ENCODE measurements around the gene MYOF.
"Not testable (repeated sequence)": the region's sequence is repeated elsewhere in the genome, so short reads cannot be mapped to it uniquely, and the experiment has no call there.

MYOF gene

DNA sequence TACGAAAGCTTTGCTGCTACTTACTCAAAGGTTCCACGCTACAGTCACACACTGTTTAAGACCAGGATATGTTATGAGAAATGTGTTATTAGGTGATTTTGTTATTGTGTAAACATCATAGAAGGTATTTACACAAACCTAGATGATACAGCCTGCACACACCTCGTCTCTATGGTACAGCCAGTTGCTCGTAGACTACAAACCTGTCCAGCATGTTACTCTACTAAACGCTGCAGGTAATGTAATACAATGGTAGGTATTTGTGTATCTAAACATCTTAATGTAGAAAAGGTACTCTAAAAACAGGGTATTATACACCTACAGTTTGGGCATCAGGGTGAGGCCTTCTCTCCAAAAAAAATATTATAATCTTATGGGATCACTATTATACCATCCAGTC lies 181.2 kb downstream of the MYOF start:
- H3K36me3 ChIP-seq (ENCODE audit: control insufficient read depth, insufficient read depth, low read length) = no peaks in the 10 kb centered on the region
- H3K4me3 ChIP-seq (ENCODE audit: low read length) = no peak overlapping the region
- H3K27ac ChIP-seq (ENCODE audit: low read depth, low read length) = no peak overlapping the region
- H3K27me3 ChIP-seq (ENCODE audit: control insufficient read depth, insufficient read depth, low read length) = no peaks in the 10 kb centered on the region
- H3K4me1 ChIP-seq (ENCODE audit: control insufficient read depth, insufficient read depth, low read length) = no peaks in the 10 kb centered on the region
- H3K9ac ChIP-seq (ENCODE audit: low read length) = no peak overlapping the region

DNA sequence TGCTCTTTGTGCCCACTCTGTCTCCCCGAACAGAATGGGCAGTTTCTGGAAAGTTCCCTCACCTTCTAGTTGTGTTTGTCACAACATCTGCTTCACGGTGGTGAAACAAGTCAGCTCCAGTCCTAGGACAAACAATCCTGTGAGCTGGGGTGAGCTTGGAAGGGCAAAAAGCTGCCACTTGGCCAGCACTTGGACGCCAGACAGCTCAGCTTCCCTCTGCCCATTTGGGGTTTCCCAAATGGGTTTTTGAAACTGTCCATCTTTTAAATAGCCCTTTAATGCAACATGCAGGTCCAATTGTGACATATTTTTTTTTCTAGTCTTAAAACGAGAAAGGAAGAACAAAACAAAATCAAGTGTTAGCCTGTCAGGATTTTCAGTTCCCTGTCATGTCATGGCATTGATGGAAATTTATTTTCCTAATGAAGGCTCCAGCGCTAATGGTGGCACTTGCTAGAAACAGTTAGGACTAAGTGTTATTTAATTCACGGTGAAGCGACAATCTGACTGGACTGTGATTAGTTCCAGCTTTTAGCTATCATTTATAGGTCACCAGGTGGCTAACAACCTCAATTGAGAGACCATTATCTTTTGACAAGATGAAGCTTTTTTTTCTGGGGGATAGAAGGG lies 181.7 kb downstream of the MYOF start:
- H3K36me3 ChIP-seq (ENCODE audit: control insufficient read depth, insufficient read depth, low read length) = no peaks in the 10 kb centered on the region
- no peak overlapping the region for H3K4me3 ChIP-seq (ENCODE audit: low read length)
- no peak overlapping the region for H3K27ac ChIP-seq (ENCODE audit: low read depth, low read length)
- H3K4me1 ChIP-seq (ENCODE audit: control insufficient read depth, insufficient read depth, low read length) = no peaks in the 10 kb centered on the region
- no peaks in the 10 kb centered on the region for H3K27me3 ChIP-seq (ENCODE audit: control insufficient read depth, insufficient read depth, low read length)
- no peak overlapping the region for H3K9ac ChIP-seq (ENCODE audit: low read length)

DNA sequence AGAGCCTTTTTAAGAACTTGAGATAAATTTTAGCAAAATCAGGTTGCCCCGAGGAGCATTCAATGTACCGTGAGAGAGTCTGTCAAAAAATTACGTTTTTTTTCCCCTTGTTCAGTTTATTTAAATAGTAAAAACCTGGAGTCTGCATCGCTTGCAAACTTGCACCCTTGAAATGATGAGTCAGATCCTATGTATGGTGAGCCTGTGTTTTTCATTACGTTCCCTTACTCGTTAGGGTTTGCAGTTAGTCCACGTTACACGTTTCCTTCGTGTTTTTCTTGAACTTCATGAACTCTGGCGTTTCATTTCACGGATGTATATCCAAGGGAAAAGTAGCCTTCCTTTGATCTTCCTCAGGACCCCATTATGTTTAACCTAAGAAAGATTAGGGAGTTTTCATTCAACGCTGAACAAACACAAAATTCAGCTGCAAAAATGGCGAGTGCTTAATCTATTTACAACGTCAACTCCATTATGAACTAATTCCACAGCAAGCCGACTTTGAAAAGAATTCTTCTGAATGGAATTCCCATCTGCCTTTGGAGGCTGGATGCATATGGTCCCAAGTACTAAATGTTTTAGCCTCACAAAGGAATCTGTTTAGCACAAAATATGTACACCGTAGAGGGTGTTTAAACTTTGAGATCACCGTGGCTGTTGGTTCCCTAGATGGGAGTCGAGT lies 182.4 kb downstream of the MYOF start:
- Histone ChIP-seq H3K4me1 (ENCODE audit: control insufficient read depth, insufficient read depth, low read length) (no peaks in the 10 kb centered on the region), H3K4me3 (ENCODE audit: low read length) (no peak overlapping the region), H3K27ac (ENCODE audit: low read depth, low read length) (no peak overlapping the region)

DNA sequence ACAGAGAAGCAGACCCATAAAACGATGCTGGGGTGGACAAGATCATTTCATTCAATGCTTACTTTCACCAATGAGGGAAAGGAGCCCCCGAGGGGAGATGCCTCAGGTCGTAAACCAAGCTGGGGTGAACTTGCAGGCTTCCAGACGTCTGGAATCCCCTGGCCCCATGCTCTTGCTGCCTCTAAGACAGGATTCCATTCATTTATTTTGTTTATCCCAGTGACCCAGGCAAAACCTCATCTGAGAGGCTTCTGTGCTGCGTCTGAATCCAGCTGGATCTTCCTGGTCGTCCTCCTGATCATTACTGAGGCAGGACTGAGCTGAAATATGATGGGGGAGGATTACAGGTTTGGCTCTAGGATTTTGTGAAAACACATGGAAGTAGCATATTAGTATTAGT lies 182.9 kb downstream of the MYOF start:
- Histone ChIP-seq H3K9ac (ENCODE audit: low read length) (no peak overlapping the region), H3K27ac (ENCODE audit: low read depth, low read length) (no peak overlapping the region), H3K27me3 (ENCODE audit: control insufficient read depth, insufficient read depth, low read length) (no peaks in the 10 kb centered on the region), H3K4me1 (ENCODE audit: control insufficient read depth, insufficient read depth, low read length) (no peaks in the 10 kb centered on the region), H3K4me3 (ENCODE audit: low read length) (no peak overlapping the region), H3K36me3 (ENCODE audit: control insufficient read depth, insufficient read depth, low read length) (no peaks in the 10 kb centered on the region)

More for the DNA sequence above, 182.4 kb downstream of the MYOF start:
- Histone ChIP-seq H3K9ac (ENCODE audit: low read length) (no peak overlapping the region), H3K27me3 (ENCODE audit: control insufficient read depth, insufficient read depth, low read length) (no peaks in the 10 kb centered on the region), H3K36me3 (ENCODE audit: control insufficient read depth, insufficient read depth, low read length) (no peaks in the 10 kb centered on the region)

DNA sequence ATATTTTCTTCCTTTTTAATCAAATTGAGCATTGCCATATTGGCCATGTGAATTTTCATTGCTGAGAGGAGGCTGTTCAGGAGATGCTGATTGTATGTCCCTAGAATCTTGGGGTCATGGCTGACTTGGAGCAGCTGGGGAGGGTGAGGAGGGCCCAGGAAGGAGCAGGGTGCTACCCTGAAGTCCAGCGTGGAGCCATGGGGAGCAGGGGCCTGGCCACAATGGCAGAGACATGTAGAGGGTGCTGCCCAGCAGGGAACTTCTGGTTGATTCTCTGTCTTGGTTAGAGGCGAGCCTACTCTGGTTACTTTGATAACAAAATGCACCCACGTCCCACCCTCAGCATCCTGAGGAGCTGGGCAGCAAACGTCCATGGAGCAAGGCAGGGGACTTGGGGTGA lies 186.0 kb downstream of the MYOF start:
- H3K36me3 ChIP-seq (ENCODE audit: control insufficient read depth, insufficient read depth, low read length) = no peaks in the 10 kb centered on the region
- no peak overlapping the region for H3K9ac ChIP-seq (ENCODE audit: low read length)
- no peaks in the 10 kb centered on the region for H3K27me3 ChIP-seq (ENCODE audit: control insufficient read depth, insufficient read depth, low read length)
- H3K4me1 ChIP-seq (ENCODE audit: control insufficient read depth, insufficient read depth, low read length) = no peaks in the 10 kb centered on the region
- no peak overlapping the region for H3K27ac ChIP-seq (ENCODE audit: low read depth, low read length)
- no peak overlapping the region for H3K4me3 ChIP-seq (ENCODE audit: low read length)

DNA sequence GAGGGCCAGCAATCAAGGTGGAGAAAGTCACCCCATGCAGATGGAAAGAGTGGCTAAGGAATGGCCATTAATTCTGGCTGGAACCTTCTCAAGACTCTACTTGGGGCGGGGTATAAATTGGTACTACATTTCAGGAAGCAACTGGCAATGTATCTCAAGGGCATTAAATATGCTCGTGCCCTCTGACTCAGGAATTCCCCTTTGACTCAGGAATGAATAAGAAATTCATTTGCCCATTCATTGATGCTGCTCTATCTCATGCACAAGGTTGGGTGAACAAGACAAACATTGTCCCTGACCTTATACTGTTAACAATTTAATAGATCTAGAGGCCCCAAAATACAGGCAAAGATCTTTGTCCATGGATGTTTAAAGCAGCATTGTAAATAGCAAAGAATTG lies 188.1 kb downstream of the MYOF start:
- no peak overlapping the region for H3K27ac ChIP-seq (ENCODE audit: low read depth, low read length)
- H3K9ac ChIP-seq (ENCODE audit: low read length) = no peak overlapping the region
- H3K27me3 ChIP-seq (ENCODE audit: control insufficient read depth, insufficient read depth, low read length) = no peaks in the 10 kb centered on the region
- H3K36me3 ChIP-seq (ENCODE audit: control insufficient read depth, insufficient read depth, low read length) = no peaks in the 10 kb centered on the region
- H3K4me1 ChIP-seq (ENCODE audit: control insufficient read depth, insufficient read depth, low read length) = no peaks in the 10 kb centered on the region
- H3K4me3 ChIP-seq (ENCODE audit: low read length) = no peak overlapping the region

DNA sequence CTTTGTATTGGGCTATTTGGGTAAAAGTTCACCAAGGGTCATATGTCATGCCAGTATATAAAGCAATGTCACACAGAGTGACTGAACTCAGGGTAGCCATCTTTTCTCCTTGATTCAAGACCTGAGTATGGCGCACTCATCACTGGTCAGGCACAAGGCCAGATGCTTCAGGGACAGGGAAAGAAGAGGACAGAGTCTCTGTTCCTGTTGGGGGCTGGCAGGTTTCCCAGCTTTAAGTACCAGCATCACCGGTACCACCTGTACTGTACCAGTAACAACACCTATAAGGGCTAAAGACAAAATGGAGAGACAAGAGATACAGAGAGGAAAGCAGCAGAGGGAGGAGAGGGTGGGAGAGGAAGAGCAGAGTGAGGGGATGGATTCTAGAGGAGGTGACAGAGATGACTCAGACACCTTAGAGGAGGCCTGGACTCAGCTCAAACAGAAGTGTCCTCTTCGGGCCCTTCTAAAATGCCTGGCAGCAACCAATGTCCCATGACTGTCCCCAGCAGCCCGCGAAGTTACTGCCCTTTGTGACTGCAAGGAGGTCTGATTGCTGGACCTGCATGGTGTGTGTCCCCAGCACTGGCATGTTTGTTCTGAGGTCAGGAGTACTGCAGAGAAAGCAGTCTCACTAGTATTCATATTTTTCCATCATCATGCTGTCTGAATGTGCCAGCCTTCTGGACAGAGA lies 191.3 kb downstream of the MYOF start:
- Histone ChIP-seq H3K4me3 (ENCODE audit: low read length) (no peak overlapping the region), H3K36me3 (ENCODE audit: control insufficient read depth, insufficient read depth, low read length) (no peaks in the 10 kb centered on the region), H3K27ac (ENCODE audit: low read depth, low read length) (no peak overlapping the region), H3K27me3 (ENCODE audit: control insufficient read depth, insufficient read depth, low read length) (no peaks in the 10 kb centered on the region), H3K4me1 (ENCODE audit: control insufficient read depth, insufficient read depth, low read length) (no peaks in the 10 kb centered on the region), H3K9ac (ENCODE audit: low read length) (no peak overlapping the region)

DNA sequence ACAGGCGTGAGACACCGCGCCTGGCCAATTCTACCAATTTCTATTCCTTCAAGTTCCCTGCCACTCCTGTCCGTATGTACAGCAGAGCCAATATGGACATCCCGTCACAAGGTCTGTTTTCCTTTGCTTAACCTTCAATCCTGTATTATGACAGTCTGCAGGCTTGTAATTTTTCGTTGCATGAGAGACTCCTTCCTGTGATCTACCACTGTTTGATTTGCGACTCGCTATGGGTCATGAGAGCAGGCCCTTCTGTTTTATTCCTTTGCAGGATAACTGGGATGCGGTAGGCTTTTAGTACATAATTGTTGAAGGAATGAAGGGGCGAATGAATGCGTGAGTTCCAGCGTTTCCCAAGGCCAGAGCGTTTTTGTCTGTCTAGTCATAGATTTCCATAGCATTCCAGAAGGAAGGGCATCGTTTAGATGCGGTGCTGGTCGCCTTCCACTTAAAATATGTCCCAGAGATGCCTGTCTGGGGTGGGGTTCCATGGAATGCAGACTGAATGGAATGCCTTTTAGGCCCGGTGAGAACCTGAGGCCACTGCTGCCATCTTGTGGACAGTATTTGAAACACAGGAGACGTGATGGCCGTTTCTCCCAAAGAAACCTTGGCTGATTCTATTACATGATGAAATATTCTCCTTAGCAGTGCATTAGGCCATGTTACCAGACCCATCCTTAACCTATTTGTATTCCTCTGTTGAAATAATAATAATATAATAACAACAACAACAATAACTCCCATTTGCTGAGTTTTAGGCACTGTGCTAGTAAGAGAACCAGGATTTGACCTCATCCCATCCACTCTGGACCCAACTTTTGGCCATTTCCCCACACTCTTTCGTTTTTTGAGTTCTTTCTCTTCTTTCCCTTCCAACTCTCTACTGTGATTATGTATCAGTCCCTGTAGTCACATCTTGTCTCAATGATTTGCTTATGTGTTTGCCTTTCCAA lies 193.2 kb downstream of the MYOF start:
- Histone ChIP-seq H3K4me3 (ENCODE audit: low read length) (no peak overlapping the region), H3K4me1 (ENCODE audit: control insufficient read depth, insufficient read depth, low read length) (no peaks in the 10 kb centered on the region), H3K27me3 (ENCODE audit: control insufficient read depth, insufficient read depth, low read length) (no peaks in the 10 kb centered on the region), H3K36me3 (ENCODE audit: control insufficient read depth, insufficient read depth, low read length) (no peaks in the 10 kb centered on the region), H3K27ac (ENCODE audit: low read depth, low read length) (no peak overlapping the region), H3K9ac (ENCODE audit: low read length) (no peak overlapping the region)

DNA sequence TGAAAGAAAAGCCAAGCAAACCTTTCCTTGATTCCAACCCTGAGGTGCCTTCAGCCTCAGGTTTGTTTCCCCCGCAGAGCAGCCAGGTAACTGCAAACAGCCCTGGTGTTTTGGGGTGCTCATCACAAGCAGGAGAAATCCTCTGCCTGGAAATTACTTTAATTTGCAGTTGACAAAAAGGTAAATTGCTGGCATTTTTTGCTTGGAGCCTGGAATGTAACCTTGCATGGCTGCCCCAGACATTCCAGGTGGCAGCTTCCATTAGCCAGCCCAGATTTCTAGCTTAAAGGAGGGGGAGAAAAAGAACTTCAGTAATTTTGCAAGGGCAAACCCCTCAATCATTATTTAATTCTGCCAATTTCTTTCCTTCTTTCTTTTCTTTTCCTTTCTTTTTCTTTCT lies 194.4 kb downstream of the MYOF start:
- Histone ChIP-seq H3K27ac (ENCODE audit: low read depth, low read length) (no peak overlapping the region), H3K27me3 (ENCODE audit: control insufficient read depth, insufficient read depth, low read length) (no peaks in the 10 kb centered on the region), H3K9ac (ENCODE audit: low read length) (no peak overlapping the region), H3K4me3 (ENCODE audit: low read length) (no peak overlapping the region), H3K36me3 (ENCODE audit: control insufficient read depth, insufficient read depth, low read length) (no peaks in the 10 kb centered on the region), H3K4me1 (ENCODE audit: control insufficient read depth, insufficient read depth, low read length) (no peaks in the 10 kb centered on the region)

DNA sequence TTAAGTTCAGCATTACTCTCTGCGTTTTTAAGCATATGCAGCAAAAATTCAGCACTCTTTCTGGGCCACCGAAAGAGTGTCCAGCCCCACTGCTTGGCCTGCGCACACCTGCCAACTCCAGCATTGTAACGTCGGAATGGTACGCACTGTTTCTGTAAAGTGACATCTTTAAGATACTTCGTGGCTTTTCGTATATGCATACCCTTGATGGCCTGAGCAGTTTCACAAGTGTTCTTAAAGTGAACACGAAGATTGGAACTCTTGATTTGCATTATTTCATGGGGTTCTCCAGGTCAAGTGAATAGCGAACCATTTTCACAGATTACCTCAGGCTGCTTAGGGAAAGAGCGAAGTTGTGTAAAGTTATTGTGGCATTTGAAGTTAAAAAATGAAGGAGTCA lies 197.9 kb downstream of the MYOF start:
- H3K27me3 ChIP-seq (ENCODE audit: control insufficient read depth, insufficient read depth, low read length); H3K36me3 ChIP-seq (ENCODE audit: control insufficient read depth, insufficient read depth, low read length); H3K4me1 ChIP-seq (ENCODE audit: control insufficient read depth, insufficient read depth, low read length); H3K27ac ChIP-seq (ENCODE audit: low read depth, low read length); H3K4me3 ChIP-seq (ENCODE audit: low read length); H3K9ac ChIP-seq (ENCODE audit: low read length): not testable (repeated sequence)

DNA sequence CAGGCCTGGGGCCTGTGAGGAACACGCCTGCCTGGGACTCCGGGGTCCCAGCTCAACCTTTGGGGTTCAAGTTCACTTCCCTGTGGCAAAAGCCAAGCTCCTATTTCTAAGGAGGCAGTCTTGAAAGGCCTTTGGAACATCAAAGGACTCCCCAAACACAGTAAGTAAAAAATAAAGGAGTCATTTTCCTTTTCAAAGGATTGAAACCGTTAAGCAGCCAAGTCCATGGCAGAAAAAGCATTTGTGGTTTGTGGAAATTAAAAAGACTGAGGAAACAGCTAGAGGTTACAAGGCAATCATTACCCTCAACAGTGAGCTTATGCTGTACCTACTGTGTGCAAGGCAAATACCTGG lies 200.8 kb downstream of the MYOF start:
- H3K36me3 ChIP-seq (ENCODE audit: control insufficient read depth, insufficient read depth, low read length) = no peaks in the 10 kb centered on the region
- H3K4me1 ChIP-seq (ENCODE audit: control insufficient read depth, insufficient read depth, low read length) = no peaks in the 10 kb centered on the region
- no peaks in the 10 kb centered on the region for H3K27me3 ChIP-seq (ENCODE audit: control insufficient read depth, insufficient read depth, low read length)
- no peak overlapping the region for H3K9ac ChIP-seq (ENCODE audit: low read length)
- H3K4me3 ChIP-seq (ENCODE audit: low read length) = no peak overlapping the region
- no peak overlapping the region for H3K27ac ChIP-seq (ENCODE audit: low read depth, low read length)

DNA sequence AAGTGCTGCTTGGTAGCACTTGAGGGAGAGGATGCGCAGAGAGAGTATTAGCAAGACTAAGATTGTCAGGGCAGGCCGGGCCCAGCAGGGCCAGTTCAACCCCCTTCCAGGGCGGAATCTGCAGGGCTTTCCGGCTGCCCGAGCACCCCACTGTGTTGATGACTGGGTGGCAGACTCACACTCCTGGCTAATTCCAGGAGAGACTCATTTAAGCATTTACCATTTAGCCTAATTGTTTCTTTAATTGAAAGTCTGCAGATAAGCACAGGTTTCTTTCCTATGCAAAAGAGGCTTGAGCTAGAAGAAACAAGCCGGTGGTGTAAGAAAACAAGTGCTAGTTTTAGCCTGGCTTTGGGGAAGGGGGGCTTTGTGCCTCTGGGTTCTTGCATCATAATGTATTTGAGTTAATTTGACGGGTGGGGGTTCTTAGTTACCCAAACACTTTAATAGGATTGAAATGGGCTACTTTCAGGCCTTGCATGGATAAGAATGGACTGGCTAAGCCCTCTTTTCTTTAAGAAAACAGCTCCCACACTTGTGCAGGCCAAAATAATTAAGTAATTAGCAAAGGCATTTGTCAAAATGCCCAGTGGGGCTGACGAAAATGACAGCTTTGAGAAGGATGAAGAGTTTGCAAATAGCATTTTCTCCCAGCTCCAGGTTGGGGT lies 201.3 kb downstream of the MYOF start:
- Histone ChIP-seq H3K36me3 (ENCODE audit: control insufficient read depth, insufficient read depth, low read length) (no peaks in the 10 kb centered on the region), H3K27me3 (ENCODE audit: control insufficient read depth, insufficient read depth, low read length) (no peaks in the 10 kb centered on the region), H3K4me3 (ENCODE audit: low read length) (no peak overlapping the region), H3K4me1 (ENCODE audit: control insufficient read depth, insufficient read depth, low read length) (no peaks in the 10 kb centered on the region), H3K27ac (ENCODE audit: low read depth, low read length) (no peak overlapping the region), H3K9ac (ENCODE audit: low read length) (no peak overlapping the region)

All from rectal smooth muscle tissue (tissue), 1 donor.